HG02610 (cell line): ENCODE results near the gene CDC14C.

ENCODE experiments used
- ATAC-seq: cut with Tn5 transposase; IDR thresholded peaks from one replicate; pipeline ENCODE4 v1.9.1; 2021; ENCODE audit warnings: mild to moderate bottlenecking, moderate library complexity; ENCODE audit not compliant: unreplicated experiment

CDC14C gene

GRCh38 chr7:48971173-48971572, 46.8 kb downstream of the CDC14C start:
- no peak for ATAC-seq

DNA sequence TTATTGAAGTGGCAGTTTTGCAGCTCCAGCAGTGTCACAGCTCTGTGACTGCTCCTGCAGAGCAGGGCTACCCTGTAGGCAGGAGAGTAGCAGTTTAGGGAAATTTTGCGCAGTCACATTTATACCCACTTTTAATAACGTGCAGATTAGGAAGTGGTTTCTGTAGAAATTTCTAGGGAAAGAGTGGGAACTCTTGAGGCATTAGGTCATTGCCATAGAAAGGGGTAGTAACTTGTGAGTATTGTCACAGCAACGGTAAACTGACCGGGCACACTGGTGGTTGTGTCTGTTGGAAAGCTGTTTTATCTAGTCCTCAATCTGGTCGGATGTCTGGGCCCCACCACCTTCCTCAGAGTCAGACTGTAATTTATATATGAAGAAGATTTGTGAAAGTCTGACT, 51.9 kb downstream of the CDC14C start:
- ATAC-seq: no peak

DNA sequence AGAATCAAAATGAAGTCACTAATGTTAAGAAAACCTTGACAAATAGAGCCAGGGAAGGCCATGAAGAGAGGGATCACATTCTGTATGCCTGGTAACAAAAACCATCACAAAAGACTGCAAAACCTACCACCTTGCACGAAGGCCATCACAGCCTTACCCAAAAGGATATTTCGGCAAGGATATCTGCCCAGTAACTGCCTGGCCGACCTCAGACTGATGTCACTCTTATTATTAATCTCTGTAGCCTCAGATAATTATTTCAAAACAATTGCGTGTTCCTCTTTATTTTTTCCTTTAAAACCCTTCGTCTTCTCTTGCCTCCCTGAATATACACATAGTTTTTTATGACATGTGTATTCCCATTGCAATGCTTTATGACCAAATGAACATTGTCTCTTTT, 52.5 kb downstream of the CDC14C start:
- no peak for ATAC-seq
